Right lobe of liver (tissue), 6 donors: ENCODE measurements around the gene KNTC1. TPM values are rescaled to one million over a fixed set of nuclear protein-coding genes. Genes with fewer than 3 reads are reported as not detected.
"Not testable (repeated sequence)": the region's sequence is repeated elsewhere in the genome, so short reads cannot be mapped to it uniquely, and the experiment has no call there.

Source experiments
- ATAC-seq, 4 donors: fragments of 200-7000 bp; cut with Tn5 transposase; one replicate each; pipeline ENCODE4 v1.9.1; 2020; ENCODE audit warnings: mild to moderate bottlenecking in 4 of 4, moderate library complexity in 4 of 4
- DNase-seq, 3 donors: peaks; one replicate each; pipeline ENCODE4 v3.0.0-alpha.2; 2020
- H3K27ac ChIP-seq, 3 donors: fragments of 200-600 bp; one replicate each; pipeline ENCODE4 v1.8.0; 2022
- H3K27me3 ChIP-seq, 2 donors: fragments of 200-600 bp; one replicate each; pipeline ENCODE4 v1.8.0; 2022
- H3K36me3 ChIP-seq, 4 donors: fragments of 200-600 bp; sonication (generic) in 1 of 4; one replicate each; pipeline versions ENCODE4 v1.5.1 to v1.8.0; 2017 to 2022; ENCODE audit warnings: control low read depth in 1 of 4
- H3K4me1 ChIP-seq, 4 donors: fragments of 200-600 bp; sonication (generic) in 1 of 4; one replicate each; pipeline versions ENCODE4 v1.5.1 to v1.8.0; 2017 to 2022; ENCODE audit warnings: control low read depth in 1 of 4
- H3K4me3 ChIP-seq, 3 donors: fragments of 200-600 bp; one replicate each; pipeline ENCODE4 v1.8.0; 2022
- H3K9me3 ChIP-seq, 4 donors: fragments of 200-600 bp; sonication (generic) in 1 of 4; one replicate each; pipeline versions ENCODE4 v1.5.1 to v1.8.0; 2017 to 2022; ENCODE audit warnings: control low read depth in 1 of 4
- CTCF ChIP-seq, 4 donors: fragments of 200-600 bp in 3 of 4; fragments of 450-650 bp in 1 of 4; IDR thresholded peaks; one replicate each; pipeline versions ENCODE4 v1.5.1 to v1.8.0; 2016 to 2022; ENCODE audit warnings: antibody characterized with exemption in 4 of 4, mild to moderate bottlenecking in 2 of 4
- POLR2A ChIP-seq: fragments of 450-650 bp; IDR thresholded peaks from one replicate; pipeline ENCODE4 v1.6.1; 2017; ENCODE audit warnings: antibody characterized with exemption, mild to moderate bottlenecking
- WGBS: methylation state at CpG from one replicate; pipeline ENCODE4 v1.1.6; 2018; ENCODE audit warnings: low coverage, low lambda C conversion rate; ENCODE audit not compliant: insufficient coverage; ENCODE audit errors: missing lambda C conversion rate; 5-methylcytosine and 5-hydroxymethylcytosine counted together
- intact Hi-C, 2 donors: fragments of 100-400 bp; cut with DNase I; formaldehyde crosslinking; loops; one replicate each; pipeline versions ENCODE4 v1.11.2 to v1.14.1; 2022
- total RNA-seq, 6 experiments: library from RNA; depleted of rRNA in 2 of 6; stranded (reverse); fragments of >200 nt in 2 of 6; fragmentation: NEBNext Ultra II Directional in 3 of 6; extraction: Animal tissue kit (Norgen Biotek cat#: 25700) in 3 of 6; gene quantifications; one replicate each; pipeline versions ENCODE4 v1.1.0 to v1.2.4, GENCODE V29; 2016 to 2023
- donor health status: DM: no; HTN: yes; CAD: no.
- donor health status: DM: no; HTN: no; CAD: no.
- donor health status: DM: no; HTN: no; CAD: no.
- donor health status: DM: no; HTN: yes; CAD: no.
- donor health status: DM: no; HTN: yes; CAD: no.

Gene KNTC1
- total RNA-seq, 6 experiments from 2014 or later, result 2.1 to 10.7 (median 3.5) TPM

- TF ChIP-seq CTCF (IDR thresholded peaks at IDR 0.05), result no peak
- TF ChIP-seq POLR2A, result no peak
- intact Hi-C loops, result no loop called here
- H3K9me3 ChIP-seq, result no peaks in the 10 kb centered on the region
- no peak overlapping the region for H3K4me3 ChIP-seq
- 96% methylated on average over 3 of the region's 3 CpGs for WGBS
- no peaks in the 10 kb centered on the region for H3K4me1 ChIP-seq
- H3K27ac ChIP-seq, result no peak overlapping the region
- DNase-seq, result no peak
- no peaks in the 10 kb centered on the region for H3K27me3 ChIP-seq
- no peak for ATAC-seq
- no peaks in the 10 kb centered on the region for H3K36me3 ChIP-seq
Measured at GRCh38 chr12:122560138-122560537, 33.1 kb downstream of the KNTC1 start.

GRCh38 chr12:122563361-122563760 is 36.3 kb downstream of the KNTC1 start:
- H3K4me3 ChIP-seq, result no peak overlapping the region
- 100% methylated on average over 4 of the region's 4 CpGs for WGBS
- no peak overlapping the region for H3K27ac ChIP-seq
- DNase-seq (no peak), ATAC-seq (no peak)
- no peak for TF ChIP-seq POLR2A
- TF ChIP-seq CTCF (IDR thresholded peaks at IDR 0.05), result no peak
- H3K9me3 ChIP-seq, result no peaks in the 10 kb centered on the region
- H3K4me1 ChIP-seq, result no peaks in the 10 kb centered on the region
- peaks cover 0 to 2% (median 0%) of the 10 kb centered on the region in 4 donors for H3K36me3 ChIP-seq
- no peaks in the 10 kb centered on the region for H3K27me3 ChIP-seq
- intact Hi-C loops, result no loop called here

- H3K27ac ChIP-seq, H3K27me3 ChIP-seq, DNase-seq, H3K9me3 ChIP-seq, H3K36me3 ChIP-seq, intact Hi-C loops, H3K4me1 ChIP-seq, H3K4me3 ChIP-seq, ATAC-seq: not testable (repeated sequence)
- 88% methylated on average over 2 of the region's 5 CpGs for WGBS
Measured at GRCh38 chr12:122566816-122567215, 39.8 kb downstream of the KNTC1 start.

- no peak for ATAC-seq
- H3K36me3 ChIP-seq, result peaks cover 0 to 3% (median 0%) of the 10 kb centered on the region in 4 donors
- H3K27ac ChIP-seq, result no peak overlapping the region
- no peak for DNase-seq
- H3K4me3 ChIP-seq, result no peak overlapping the region
- no peak for TF ChIP-seq CTCF (IDR thresholded peaks at IDR 0.05)
- no peak for TF ChIP-seq POLR2A
- 96% methylated on average over 5 of the region's 5 CpGs for WGBS
- intact Hi-C loops, result no loop called here
- H3K27me3 ChIP-seq, result no peaks in the 10 kb centered on the region
- no peaks in the 10 kb centered on the region for H3K4me1 ChIP-seq
- H3K9me3 ChIP-seq, result no peaks in the 10 kb centered on the region
Measured at GRCh38 chr12:122569288-122569687, 42.2 kb downstream of the KNTC1 start.

- intact Hi-C loops, ATAC-seq, H3K4me1 ChIP-seq, H3K36me3 ChIP-seq, H3K4me3 ChIP-seq, H3K27me3 ChIP-seq, DNase-seq, H3K9me3 ChIP-seq, H3K27ac ChIP-seq: not testable (repeated sequence)
- 82% methylated on average over 3 of the region's 3 CpGs for WGBS
Measured at GRCh38 chr12:122570006-122570405, 43.0 kb downstream of the KNTC1 start.

- intact Hi-C loops, result no loop called here
- Histone ChIP-seq H3K36me3 (peaks cover 0 to 3% (median 0%) of the 10 kb centered on the region in 4 donors), H3K9me3 (no peaks in the 10 kb centered on the region), H3K4me1 (no peaks in the 10 kb centered on the region), H3K4me3 (no peak overlapping the region), H3K27ac (no peak overlapping the region), H3K27me3 (no peaks in the 10 kb centered on the region)
- 94% methylated on average over 5 of the region's 6 CpGs for WGBS
- TF ChIP-seq POLR2A (no peak), CTCF (IDR thresholded peaks at IDR 0.05) (no peak)
- ATAC-seq (no peak), DNase-seq (no peak)
Measured at GRCh38 chr12:122571821-122572220, 44.8 kb downstream of the KNTC1 start.

- H3K4me3 ChIP-seq, DNase-seq, H3K9me3 ChIP-seq, H3K27ac ChIP-seq, H3K36me3 ChIP-seq, H3K27me3 ChIP-seq, intact Hi-C loops, H3K4me1 ChIP-seq, ATAC-seq: not testable (repeated sequence)
- 80% methylated on average over 1 of the region's 2 CpGs for WGBS
Measured at GRCh38 chr12:122583294-122583693, 56.2 kb downstream of the KNTC1 start.
